Erythroblast (primary cell): ENCODE measurements around the gene DYNLT4.
"Not testable (repeated sequence)": the region's sequence is repeated elsewhere in the genome, so short reads cannot be mapped to it uniquely, and the experiment has no call there.

Experiments
- DNase-seq, 2 experiments: peaks; one replicate each; lab custom pipeline; 2025; lab: John Stamatoyannopoulos, UW
- GATA1 ChIP-seq: IDR thresholded peaks from 2 replicates; pipeline ENCODE4 v1.6.1; 2011; ENCODE audit warnings: low read depth, mild to moderate bottlenecking, control low read depth, low read length, moderate library complexity
- POLR2A ChIP-seq: IDR thresholded peaks from 2 replicates; pipeline ENCODE4 v1.6.1; 2011; ENCODE audit warnings: mild to moderate bottlenecking, low read length

The DYNLT4 gene

DNA sequence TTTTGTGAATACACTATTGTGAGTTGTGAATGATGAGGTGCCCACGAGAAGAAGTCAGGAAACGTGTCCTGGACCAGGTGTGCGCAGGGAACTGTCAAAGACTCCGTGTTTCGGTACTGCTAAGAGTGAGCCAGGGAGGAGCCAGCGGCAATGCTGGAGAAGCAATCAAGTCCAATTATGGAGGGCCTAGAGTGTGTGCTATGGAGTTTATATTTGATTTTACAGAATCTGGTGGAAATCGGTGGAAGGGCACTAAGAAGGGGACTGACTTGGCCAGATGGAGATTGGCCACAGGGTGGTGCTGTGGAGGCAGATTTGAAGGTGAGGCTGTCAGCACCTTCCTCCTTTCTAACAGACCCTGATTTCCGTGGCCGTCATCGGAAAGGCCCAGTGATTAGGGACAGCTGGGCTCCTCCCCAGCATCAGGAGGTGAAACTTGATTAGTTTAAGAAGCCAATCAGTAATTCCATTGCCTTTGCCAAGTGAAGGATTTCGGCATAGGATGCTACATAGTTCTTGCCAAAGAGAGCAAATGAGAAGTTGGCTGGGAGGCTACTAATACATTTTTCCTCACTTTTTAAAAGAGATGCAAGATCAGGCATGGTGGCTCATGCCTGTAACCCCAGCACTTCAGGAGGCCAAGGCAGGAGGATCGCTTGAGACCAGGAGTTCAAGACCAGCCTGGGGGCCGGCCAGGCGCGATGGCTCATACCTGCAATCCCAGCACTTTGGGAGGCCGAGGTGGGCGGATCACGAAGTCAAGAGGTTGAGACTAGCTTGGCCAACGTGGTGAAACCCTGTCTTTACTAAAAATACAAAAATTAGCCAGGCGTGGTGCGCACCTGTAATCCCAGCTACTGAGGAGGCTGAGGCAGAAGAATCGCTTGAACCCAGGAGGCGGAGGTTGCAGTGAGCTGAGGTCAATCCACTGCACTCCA is 28.9 kb upstream of the DYNLT4 start:
- peak; percentile 85 to 92 for DNase-seq

GRCh38 chr1:44834328-44834727 is 27.2 kb upstream of the DYNLT4 start:
- peak in 1 of 2 experiments; percentile 36 for DNase-seq
- TF ChIP-seq POLR2A (no peak), GATA1 (no peak)

More for the DNA sequence above, 28.9 kb upstream of the DYNLT4 start:
- TF ChIP-seq POLR2A (no peak), GATA1 (no peak)

DNA sequence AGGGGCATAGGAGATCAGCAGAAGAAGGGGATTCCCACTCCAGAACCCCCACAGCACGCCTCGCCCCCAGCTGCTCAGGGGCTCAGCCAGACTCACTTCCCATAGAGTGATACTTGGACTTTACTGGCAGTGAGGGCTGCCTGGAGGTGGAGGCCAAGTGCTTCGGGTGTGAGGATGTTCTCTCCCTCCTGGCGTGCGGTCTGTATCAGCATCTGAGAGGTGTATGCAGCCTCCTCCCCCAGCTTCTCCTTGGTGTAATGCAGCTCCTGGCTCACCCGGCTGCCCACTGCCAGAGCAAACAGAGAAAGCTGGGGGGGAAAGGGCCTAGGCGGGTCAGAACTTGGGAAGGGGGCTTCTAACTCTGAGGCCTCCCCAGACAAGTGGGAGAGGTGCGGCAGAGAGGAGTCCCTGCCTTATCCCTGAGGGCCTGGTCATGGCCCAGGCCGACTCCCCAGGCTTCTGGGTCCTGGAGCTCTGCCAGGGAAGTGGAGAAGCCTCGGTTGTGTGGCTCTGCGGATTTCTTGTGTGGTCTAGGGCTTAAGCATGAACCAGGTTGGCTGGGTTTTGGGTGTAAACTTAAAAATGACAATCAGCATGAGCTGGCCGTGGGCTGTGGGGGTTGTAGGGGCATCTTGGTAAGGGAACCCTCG is 25.0 kb upstream of the DYNLT4 start:
- TF ChIP-seq POLR2A (no peak), GATA1 (no peak)
- peak; percentile 46 to 63 for DNase-seq

- peak; percentile 62 to 72 for DNase-seq
- TF ChIP-seq GATA1 (no peak), POLR2A (no peak)
Observed at GRCh38 chr1:44831516-44831915, 24.4 kb upstream of the DYNLT4 start.

DNA sequence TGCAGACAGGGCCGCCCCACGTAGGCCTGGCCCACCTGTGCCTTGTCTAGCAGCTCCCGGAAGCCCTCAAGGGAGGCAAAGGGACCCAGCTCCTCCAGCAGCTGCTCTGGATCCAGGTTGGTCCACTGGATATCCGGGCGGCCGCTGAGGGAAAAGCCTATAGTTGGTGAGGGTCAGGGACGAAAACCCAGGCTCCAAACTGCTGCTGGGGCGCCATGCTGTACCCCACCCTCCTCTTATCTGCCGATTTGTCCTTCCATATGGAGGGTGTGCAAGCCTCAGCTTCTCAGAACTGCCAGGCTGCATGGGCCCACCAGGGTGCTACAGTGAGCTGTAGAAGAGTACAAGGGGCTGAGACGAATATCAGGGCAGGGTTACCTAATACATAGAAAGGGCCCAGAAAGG is 23.8 kb upstream of the DYNLT4 start:
- peak; percentile 60 for TF ChIP-seq POLR2A
- peak; percentile 17 for TF ChIP-seq GATA1
- DNase-seq = peak; percentile 95 to 98

GRCh38 chr1:44829506-44830384 is 22.6 kb upstream of the DYNLT4 start:
- no peak for DNase-seq
- TF ChIP-seq POLR2A = no peak
- no peak for TF ChIP-seq GATA1

DNA sequence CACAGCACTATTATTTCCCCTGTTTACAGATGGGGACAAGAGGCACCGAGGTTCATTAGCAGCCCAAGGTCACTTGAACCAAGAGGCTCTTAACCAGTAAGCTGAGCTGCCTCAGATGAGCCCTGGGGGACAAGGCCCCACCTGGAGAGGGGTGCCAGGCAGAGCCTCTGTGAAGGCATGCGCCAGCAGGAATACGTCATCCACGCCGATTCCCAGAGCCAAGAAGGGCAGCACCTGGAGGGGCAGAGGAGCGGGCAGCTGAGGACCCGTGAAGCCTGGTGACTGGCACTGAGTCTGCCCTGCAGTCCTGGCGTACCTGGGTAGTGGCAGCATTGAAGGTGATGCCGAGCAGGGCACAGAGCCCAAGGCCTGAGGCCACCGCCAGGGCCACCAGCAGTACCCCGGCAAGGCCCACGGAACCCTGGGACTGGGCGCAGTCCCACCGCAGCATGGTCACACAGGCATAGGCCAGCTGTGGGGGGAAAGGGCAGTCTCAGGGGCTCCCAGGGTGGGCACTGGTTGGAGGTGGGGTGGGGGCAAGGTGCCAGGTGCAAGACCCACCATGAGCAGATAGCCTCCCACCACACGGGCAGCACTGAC is 21.8 kb upstream of the DYNLT4 start:
- DNase-seq = no peak
- TF ChIP-seq POLR2A (no peak), GATA1 (no peak)

DNA sequence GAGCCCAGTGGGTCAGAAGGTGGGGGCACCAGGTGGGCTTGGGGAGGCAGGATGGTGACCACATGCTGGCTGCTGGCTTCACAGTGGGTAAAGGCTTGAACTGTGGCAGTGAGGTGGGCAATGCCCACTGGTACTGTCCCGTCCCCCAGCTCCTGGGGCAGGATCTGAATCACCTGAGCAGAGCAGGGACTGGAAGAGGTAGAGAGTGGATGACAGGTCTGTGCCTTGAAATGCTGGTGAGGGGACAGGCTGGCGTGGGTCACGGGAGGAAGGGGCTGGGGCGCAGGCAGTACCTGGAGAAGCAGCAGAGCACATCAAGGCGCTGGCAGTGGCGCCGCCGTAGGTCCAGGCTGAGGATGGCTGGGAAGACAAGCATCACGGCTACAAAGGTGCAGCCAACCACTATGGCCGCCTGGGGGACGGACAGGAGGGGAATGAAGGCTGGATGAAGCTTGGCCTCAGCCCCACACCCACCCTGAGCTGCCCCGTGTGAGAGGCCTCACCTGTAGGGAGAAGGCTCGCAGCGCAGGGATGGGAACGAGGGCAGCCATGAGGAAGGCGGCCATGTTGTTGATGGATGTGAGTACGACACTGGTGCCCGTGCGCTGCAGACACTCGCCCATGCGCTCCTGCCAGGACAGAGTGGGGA is 21.0 kb upstream of the DYNLT4 start:
- no peak for DNase-seq
- TF ChIP-seq POLR2A = no peak
- no peak for TF ChIP-seq GATA1

GRCh38 chr1:44827197-44828002 is 20.2 kb upstream of the DYNLT4 start:
- TF ChIP-seq POLR2A (no peak), GATA1 (no peak)

DNA sequence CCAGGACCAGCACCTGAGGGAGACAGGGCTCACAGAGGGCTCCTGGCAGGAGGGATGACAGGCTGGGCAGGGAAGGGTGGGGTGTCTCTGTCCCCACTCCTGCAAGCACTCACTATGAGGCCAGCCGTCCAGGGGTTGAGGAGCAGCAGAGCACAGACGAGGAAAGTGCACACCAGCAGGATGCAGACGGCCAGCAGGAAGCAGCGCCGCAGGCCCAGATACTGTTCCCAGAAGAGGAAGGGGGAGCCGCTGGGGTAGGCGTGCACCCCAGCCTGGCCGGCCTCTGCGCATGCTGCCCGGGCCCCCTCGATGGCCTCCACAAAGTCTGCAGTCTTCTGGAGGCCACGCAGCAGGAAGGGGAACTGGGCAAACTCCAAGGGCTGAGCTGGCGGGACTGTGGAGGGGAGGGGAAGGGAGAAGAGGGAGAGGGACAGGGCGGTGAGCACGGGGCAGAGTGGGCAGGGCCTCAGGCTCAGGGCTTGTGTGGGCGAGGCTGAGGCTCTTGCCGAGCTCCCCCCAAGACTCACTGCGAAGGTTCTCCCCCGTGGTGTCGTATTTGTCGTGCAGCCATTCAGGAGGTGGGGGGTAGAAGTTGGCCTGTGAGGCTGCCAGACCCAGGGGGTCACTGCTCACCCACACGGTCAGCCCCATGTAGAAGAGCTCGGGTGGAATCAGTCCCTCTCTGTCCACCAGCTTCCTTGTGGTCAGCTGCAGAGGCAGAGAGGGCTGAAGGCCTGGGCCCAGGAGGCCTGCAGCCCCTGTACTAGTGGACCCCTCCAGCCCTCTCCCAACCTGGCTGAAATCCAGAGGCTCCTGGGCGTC is 19.4 kb upstream of the DYNLT4 start:
- TF ChIP-seq GATA1 (no peak), POLR2A (no peak)
- DNase-seq = peak; percentile 73 to 75

More at GRCh38 chr1:44827197-44828002, 20.2 kb upstream of the DYNLT4 start:
- DNase-seq = no peak

DNA sequence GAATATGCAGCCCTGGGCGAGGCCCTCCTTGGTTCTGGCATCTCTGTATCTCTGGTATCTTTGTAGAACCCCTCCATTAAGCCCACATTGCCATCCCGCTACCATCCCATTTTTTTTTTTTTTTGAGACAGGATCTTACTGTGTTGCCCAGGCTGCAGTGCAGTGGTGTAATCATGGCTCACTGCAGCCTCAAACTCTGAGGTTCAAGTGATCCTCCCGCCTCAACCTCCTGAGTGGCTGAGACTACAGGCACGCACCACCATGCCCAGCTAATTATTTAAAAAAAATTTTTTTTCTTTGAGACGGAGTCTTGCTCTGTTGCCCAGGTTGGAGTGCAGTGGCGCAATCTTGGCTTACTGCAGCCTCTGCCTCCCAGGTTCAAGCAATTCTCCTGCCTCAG is 17.2 kb upstream of the DYNLT4 start:
- not testable (repeated sequence) for DNase-seq

GRCh38 chr1:44822981-44823451 is 15.9 kb upstream of the DYNLT4 start:
- no peak for DNase-seq
- TF ChIP-seq GATA1 = no peak
- TF ChIP-seq POLR2A = no peak
